ENCODE measurements around the gene SST.

DNA sequence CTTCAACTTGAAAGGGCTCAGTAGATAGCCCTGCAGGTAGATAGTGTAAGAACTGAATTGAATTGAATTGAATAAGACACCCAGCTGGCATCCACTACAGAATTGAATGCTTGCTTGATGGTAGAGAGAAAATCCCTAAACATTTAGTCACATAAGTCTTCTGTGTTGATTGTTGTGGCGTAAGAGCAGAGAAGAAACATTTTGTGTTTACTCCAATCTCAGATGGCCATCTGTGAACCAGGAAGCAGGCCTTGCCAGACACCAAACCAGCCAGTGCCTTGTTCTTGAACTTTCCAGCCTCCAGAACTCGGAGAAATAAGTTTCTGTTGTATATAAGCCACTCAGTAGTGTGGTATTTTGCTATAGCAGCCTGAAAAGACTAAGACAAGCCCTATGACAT, 43.6 kb downstream of the SST start:
- TF ChIP-seq, protein P1, sequence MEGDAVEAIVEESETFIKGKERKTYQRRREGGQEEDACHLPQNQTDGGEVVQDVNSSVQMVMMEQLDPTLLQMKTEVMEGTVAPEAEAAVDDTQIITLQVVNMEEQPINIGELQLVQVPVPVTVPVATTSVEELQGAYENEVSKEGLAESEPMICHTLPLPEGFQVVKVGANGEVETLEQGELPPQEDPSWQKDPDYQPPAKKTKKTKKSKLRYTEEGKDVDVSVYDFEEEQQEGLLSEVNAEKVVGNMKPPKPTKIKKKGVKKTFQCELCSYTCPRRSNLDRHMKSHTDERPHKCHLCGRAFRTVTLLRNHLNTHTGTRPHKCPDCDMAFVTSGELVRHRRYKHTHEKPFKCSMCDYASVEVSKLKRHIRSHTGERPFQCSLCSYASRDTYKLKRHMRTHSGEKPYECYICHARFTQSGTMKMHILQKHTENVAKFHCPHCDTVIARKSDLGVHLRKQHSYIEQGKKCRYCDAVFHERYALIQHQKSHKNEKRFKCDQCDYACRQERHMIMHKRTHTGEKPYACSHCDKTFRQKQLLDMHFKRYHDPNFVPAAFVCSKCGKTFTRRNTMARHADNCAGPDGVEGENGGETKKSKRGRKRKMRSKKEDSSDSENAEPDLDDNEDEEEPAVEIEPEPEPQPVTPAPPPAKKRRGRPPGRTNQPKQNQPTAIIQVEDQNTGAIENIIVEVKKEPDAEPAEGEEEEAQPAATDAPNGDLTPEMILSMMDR (IDR thresholded peaks at IDR 0.05): no peak
- no peak for TF ChIP-seq POLR2A (IDR thresholded peaks at IDR 0.05)
